ENCODE data around the gene TRIM52.
A peak's percentile ranks its signal among the peaks of the same experiment; 100 is the strongest.

Gene TRIM52

DNA sequence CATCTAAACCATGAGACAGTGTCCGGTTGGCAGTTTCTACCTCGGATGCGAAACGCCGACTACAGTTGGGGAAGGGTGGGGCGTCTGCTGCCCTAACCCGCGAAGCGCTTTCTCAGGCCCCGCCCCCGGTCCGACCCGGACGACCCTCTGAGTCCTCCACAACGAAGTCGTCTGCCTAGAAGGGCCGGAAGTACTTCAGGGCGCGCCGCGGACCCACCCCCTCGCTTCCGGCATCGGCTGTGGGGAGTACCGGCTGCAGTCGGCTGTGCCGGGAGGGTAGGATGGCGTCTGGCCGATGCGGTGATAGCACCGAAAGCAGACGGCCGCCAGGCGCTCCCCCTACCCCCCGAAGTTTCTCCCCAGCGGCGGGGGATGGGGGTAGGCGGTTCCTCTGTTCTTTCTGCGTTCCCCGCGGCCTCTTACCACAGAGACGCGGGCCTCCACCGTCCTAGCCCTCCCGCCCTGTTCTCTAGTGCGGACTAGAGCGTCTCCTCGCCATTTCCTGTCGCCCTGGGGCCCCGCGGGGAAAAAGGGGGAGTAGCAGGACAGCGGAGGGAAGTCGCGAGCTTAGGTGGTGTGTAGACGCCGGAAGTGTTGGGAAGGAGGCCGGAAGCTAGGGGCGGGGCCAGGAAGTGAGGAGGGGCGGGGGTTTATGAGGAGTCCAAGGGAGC lies 37.8 kb downstream of the TRIM52 start, which contains the start of gene TRIM41 (continued):
- TF ChIP-seq ZNF623 (tag by site-specific recombination; IDR thresholded peaks at IDR 0.05) (peak; percentile 19; the same call in 1 of the 2 replicates), ZNF26 (tag by site-specific recombination; IDR thresholded peaks at IDR 0.05) (no peak), ZNF404 (tag by site-specific recombination; IDR thresholded peaks at IDR 0.05) (no peak), ZNF701 (tag by site-specific recombination; IDR thresholded peaks at IDR 0.05) (no peak), ZNF391 (tag by site-specific recombination; IDR thresholded peaks at IDR 0.05; ENCODE audit: borderline replicate concordance, low read depth) (peak; percentile 70; the same call in 1 of the 2 replicates), ZNF202 (tag by site-specific recombination; IDR thresholded peaks at IDR 0.05; ENCODE audit: borderline replicate concordance) (no peak), ZNF837 (tag by site-specific recombination; IDR thresholded peaks at IDR 0.05) (no peak), ZNF530 (tag by site-specific recombination; IDR thresholded peaks at IDR 0.05; ENCODE audit: low read depth) (no peak), SALL2 (tag by site-specific recombination; IDR thresholded peaks at IDR 0.05; ENCODE audit: borderline replicate concordance) (no peak; the same call in 1 of the 2 replicates), ZNF639 (tag by site-specific recombination; IDR thresholded peaks at IDR 0.05) (peak; percentile 99), ZNF626 (tag by site-specific recombination; IDR thresholded peaks at IDR 0.05) (no peak), ZNF791 (tag by site-specific recombination; IDR thresholded peaks at IDR 0.05) (no peak), ZNF266 (tag by site-specific recombination; IDR thresholded peaks at IDR 0.05; ENCODE audit: low read depth) (no peak), YY2 (tag by site-specific recombination; IDR thresholded peaks at IDR 0.05) (peak; percentile 90), HOXC10 (CRISPR knock-in tag; IDR thresholded peaks at IDR 0.05) (no peak), ZNF843 (tag by site-specific recombination; IDR thresholded peaks at IDR 0.05) (peak; percentile 54; the same call in 1 of the 2 replicates), ZFP41 (tag by site-specific recombination; IDR thresholded peaks at IDR 0.05; ENCODE audit: borderline replicate concordance) (no peak), ZNF37A (tag by site-specific recombination; IDR thresholded peaks at IDR 0.05) (no peak)
- TF ChIP-seq, protein P1, sequence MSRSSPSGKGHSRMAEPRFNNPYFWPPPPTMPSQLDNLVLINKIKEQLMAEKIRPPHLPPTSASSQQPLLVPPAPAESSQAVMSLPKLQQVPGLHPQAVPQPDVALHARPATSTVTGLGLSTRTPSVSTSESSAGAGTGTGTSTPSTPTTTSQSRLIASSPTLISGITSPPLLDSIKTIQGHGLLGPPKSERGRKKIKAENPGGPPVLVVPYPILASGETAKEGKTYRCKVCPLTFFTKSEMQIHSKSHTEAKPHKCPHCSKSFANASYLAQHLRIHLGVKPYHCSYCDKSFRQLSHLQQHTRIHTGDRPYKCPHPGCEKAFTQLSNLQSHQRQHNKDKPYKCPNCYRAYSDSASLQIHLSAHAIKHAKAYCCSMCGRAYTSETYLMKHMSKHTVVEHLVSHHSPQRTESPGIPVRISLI (tag by site-specific recombination; IDR thresholded peaks at IDR 0.05): no peak
- TF ChIP-seq, protein P2, sequence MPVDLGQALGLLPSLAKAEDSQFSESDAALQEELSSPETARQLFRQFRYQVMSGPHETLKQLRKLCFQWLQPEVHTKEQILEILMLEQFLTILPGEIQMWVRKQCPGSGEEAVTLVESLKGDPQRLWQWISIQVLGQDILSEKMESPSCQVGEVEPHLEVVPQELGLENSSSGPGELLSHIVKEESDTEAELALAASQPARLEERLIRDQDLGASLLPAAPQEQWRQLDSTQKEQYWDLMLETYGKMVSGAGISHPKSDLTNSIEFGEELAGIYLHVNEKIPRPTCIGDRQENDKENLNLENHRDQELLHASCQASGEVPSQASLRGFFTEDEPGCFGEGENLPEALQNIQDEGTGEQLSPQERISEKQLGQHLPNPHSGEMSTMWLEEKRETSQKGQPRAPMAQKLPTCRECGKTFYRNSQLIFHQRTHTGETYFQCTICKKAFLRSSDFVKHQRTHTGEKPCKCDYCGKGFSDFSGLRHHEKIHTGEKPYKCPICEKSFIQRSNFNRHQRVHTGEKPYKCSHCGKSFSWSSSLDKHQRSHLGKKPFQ (tag by site-specific recombination; IDR thresholded peaks at IDR 0.05): peak; percentile 54; the same call in 1 of the 2 replicates
- TF ChIP-seq, protein P3, sequence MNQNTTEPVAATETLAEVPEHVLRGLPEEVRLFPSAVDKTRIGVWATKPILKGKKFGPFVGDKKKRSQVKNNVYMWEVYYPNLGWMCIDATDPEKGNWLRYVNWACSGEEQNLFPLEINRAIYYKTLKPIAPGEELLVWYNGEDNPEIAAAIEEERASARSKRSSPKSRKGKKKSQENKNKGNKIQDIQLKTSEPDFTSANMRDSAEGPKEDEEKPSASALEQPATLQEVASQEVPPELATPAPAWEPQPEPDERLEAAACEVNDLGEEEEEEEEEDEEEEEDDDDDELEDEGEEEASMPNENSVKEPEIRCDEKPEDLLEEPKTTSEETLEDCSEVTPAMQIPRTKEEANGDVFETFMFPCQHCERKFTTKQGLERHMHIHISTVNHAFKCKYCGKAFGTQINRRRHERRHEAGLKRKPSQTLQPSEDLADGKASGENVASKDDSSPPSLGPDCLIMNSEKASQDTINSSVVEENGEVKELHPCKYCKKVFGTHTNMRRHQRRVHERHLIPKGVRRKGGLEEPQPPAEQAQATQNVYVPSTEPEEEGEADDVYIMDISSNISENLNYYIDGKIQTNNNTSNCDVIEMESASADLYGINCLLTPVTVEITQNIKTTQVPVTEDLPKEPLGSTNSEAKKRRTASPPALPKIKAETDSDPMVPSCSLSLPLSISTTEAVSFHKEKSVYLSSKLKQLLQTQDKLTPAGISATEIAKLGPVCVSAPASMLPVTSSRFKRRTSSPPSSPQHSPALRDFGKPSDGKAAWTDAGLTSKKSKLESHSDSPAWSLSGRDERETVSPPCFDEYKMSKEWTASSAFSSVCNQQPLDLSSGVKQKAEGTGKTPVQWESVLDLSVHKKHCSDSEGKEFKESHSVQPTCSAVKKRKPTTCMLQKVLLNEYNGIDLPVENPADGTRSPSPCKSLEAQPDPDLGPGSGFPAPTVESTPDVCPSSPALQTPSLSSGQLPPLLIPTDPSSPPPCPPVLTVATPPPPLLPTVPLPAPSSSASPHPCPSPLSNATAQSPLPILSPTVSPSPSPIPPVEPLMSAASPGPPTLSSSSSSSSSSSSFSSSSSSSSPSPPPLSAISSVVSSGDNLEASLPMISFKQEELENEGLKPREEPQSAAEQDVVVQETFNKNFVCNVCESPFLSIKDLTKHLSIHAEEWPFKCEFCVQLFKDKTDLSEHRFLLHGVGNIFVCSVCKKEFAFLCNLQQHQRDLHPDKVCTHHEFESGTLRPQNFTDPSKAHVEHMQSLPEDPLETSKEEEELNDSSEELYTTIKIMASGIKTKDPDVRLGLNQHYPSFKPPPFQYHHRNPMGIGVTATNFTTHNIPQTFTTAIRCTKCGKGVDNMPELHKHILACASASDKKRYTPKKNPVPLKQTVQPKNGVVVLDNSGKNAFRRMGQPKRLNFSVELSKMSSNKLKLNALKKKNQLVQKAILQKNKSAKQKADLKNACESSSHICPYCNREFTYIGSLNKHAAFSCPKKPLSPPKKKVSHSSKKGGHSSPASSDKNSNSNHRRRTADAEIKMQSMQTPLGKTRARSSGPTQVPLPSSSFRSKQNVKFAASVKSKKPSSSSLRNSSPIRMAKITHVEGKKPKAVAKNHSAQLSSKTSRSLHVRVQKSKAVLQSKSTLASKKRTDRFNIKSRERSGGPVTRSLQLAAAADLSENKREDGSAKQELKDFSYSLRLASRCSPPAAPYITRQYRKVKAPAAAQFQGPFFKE (tag by site-specific recombination; IDR thresholded peaks at IDR 0.05; ENCODE audit: borderline replicate concordance): no peak
- TF ChIP-seq, protein P4, sequence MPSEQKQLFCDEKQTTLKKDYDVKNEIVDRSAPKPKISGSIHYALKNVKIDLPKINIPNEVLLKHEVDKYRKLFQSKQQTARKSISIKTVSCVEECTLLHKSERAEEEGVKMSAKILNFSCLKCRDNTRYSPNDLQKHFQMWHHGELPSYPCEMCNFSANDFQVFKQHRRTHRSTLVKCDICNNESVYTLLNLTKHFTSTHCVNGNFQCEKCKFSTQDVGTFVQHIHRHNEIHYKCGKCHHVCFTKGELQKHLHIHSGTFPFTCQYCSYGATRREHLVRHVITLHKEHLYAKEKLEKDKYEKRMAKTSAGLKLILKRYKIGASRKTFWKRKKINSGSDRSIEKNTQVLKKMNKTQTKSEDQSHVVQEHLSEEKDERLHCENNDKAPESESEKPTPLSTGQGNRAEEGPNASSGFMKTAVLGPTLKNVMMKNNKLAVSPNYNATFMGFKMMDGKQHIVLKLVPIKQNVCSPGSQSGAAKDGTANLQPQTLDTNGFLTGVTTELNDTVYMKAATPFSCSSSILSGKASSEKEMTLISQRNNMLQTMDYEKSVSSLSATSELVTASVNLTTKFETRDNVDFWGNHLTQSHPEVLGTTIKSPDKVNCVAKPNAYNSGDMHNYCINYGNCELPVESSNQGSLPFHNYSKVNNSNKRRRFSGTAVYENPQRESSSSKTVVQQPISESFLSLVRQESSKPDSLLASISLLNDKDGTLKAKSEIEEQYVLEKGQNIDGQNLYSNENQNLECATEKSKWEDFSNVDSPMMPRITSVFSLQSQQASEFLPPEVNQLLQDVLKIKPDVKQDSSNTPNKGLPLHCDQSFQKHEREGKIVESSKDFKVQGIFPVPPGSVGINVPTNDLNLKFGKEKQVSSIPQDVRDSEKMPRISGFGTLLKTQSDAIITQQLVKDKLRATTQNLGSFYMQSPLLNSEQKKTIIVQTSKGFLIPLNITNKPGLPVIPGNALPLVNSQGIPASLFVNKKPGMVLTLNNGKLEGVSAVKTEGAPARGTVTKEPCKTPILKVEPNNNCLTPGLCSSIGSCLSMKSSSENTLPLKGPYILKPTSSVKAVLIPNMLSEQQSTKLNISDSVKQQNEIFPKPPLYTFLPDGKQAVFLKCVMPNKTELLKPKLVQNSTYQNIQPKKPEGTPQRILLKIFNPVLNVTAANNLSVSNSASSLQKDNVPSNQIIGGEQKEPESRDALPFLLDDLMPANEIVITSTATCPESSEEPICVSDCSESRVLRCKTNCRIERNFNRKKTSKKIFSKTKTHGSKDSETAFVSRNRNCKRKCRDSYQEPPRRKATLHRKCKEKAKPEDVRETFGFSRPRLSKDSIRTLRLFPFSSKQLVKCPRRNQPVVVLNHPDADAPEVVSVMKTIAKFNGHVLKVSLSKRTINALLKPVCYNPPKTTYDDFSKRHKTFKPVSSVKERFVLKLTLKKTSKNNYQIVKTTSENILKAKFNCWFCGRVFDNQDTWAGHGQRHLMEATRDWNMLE (tag by site-specific recombination; conservative IDR thresholded peaks at IDR 0.05; ENCODE audit: low read depth): peak; percentile 94
